HFFc6 (cell line): Measurements from ENCODE around the gene SLC7A4. TPM values are rescaled to one million over a fixed set of nuclear protein-coding genes. Genes with fewer than 3 reads are reported as not detected.
"Not testable (repeated sequence)": the region's sequence is repeated elsewhere in the genome, so short reads cannot be mapped to it uniquely, and the experiment has no call there.

ENCODE experiments used
- DNase-seq: peaks from one replicate; pipeline ENCODE4 v3.0.0-alpha.2; 2018
- H3K27ac Mint-ChIP-seq: 2 replicates; pipeline ENCODE4 v1.8.0; 2020; ENCODE audit warnings: mild to moderate bottlenecking, mixed read lengths
- H3K27me3 Mint-ChIP-seq: 2 replicates; pipeline ENCODE4 v1.8.0; 2021; ENCODE audit warnings: mild to moderate bottlenecking, moderate library complexity, mixed read lengths; ENCODE audit not compliant: insufficient read depth
- H3K36me3 Mint-ChIP-seq: 2 replicates; pipeline ENCODE4 v1.8.0; 2021; ENCODE audit warnings: low read depth, mixed read lengths
- H3K4me1 Mint-ChIP-seq: 2 replicates; pipeline ENCODE4 v1.8.0; 2020; ENCODE audit warnings: low read depth, mixed read lengths
- H3K4me3 Mint-ChIP-seq: 2 replicates; pipeline ENCODE4 v1.8.0; 2020; ENCODE audit warnings: mild to moderate bottlenecking, moderate library complexity, mixed read lengths
- H3K9me3 Mint-ChIP-seq: 2 replicates; pipeline ENCODE4 v1.8.0; 2020; ENCODE audit warnings: mild to moderate bottlenecking, mixed read lengths
- CTCF ChIP-seq: fragments of 200-600 bp; sonication (generic); IDR thresholded peaks from 2 replicates; pipeline ENCODE4 v1.5.0; 2021; ENCODE audit warnings: antibody characterized with exemption, mild to moderate bottlenecking
- total RNA-seq, 6 experiments: library from RNA; stranded (reverse); fragmentation: NEBNext Ultra II Directional; extraction: Animal tissue kit (Norgen Biotek cat#: 25700); gene quantifications; 2 replicates in 1 of 6; 3 replicates in 5 of 6; pipeline ENCODE4 v1.2.3, GENCODE V29; 2021

Gene SLC7A4
- total RNA-seq, 6 experiments from 2014 or later: 0.07 TPM; not detected in 5

GRCh38 chr22:21067901-21068680 lies 35.7 kb upstream of the SLC7A4 start:
- H3K4me1 Mint-ChIP-seq: peaks cover 8% of the 10 kb centered on the region
- no peak for TF ChIP-seq CTCF
- H3K27ac Mint-ChIP-seq: no peak overlapping the region
- no peak for DNase-seq
- no peak overlapping the region for H3K4me3 Mint-ChIP-seq
- no peaks in the 10 kb centered on the region for H3K9me3 Mint-ChIP-seq
- H3K27me3 Mint-ChIP-seq: peaks cover 18% of the 10 kb centered on the region
- no peaks in the 10 kb centered on the region for H3K36me3 Mint-ChIP-seq

GRCh38 chr22:21067075-21067900 lies 34.9 kb upstream of the SLC7A4 start:
- Mint-ChIP-seq H3K27me3 (peaks cover 18% of the 10 kb centered on the region), H3K4me3 (no peak overlapping the region), H3K27ac (no peak overlapping the region), H3K9me3 (no peaks in the 10 kb centered on the region), H3K36me3 (no peaks in the 10 kb centered on the region), H3K4me1 (peaks cover 5% of the 10 kb centered on the region; the same call in 1 of the 2 replicates)
- TF ChIP-seq CTCF: no peak
- no peak for DNase-seq

- DNase-seq: no peak
- Mint-ChIP-seq H3K36me3 (no peaks in the 10 kb centered on the region), H3K4me3 (no peak overlapping the region), H3K27me3 (peaks cover 15% of the 10 kb centered on the region), H3K27ac (no peak overlapping the region), H3K4me1 (peaks cover 5% of the 10 kb centered on the region; the same call in 1 of the 2 replicates), H3K9me3 (no peaks in the 10 kb centered on the region)
- TF ChIP-seq CTCF: no peak
These were observed 32.8 kb upstream of the SLC7A4 start for GRCh38 chr22:21064917-21065864.

- not testable (repeated sequence) for H3K4me3 Mint-ChIP-seq, H3K4me1 Mint-ChIP-seq, H3K36me3 Mint-ChIP-seq, H3K9me3 Mint-ChIP-seq, H3K27ac Mint-ChIP-seq, DNase-seq
- peaks cover 12% of the 10 kb centered on the region for H3K27me3 Mint-ChIP-seq
These were observed 32.1 kb upstream of the SLC7A4 start for GRCh38 chr22:21064425-21064824.

- not testable (repeated sequence) for H3K4me1 Mint-ChIP-seq, H3K27me3 Mint-ChIP-seq, DNase-seq, H3K27ac Mint-ChIP-seq, H3K4me3 Mint-ChIP-seq, H3K36me3 Mint-ChIP-seq, H3K9me3 Mint-ChIP-seq
These were observed 29.4 kb upstream of the SLC7A4 start for GRCh38 chr22:21061660-21062321.

GRCh38 chr22:21060363-21060762 lies 28.0 kb upstream of the SLC7A4 start:
- DNase-seq, H3K27ac Mint-ChIP-seq, H3K9me3 Mint-ChIP-seq, H3K4me1 Mint-ChIP-seq, H3K36me3 Mint-ChIP-seq, H3K4me3 Mint-ChIP-seq: not testable (repeated sequence)
- peaks cover 19% of the 10 kb centered on the region for H3K27me3 Mint-ChIP-seq
